ENCODE results near the gene OMP. TPM values are rescaled to one million over a fixed set of nuclear protein-coding genes. Genes with fewer than 3 reads are reported as not detected.
A peak's percentile ranks its signal among the peaks of the same experiment; 100 is the strongest.

The OMP gene
- total and polyA plus RNA-seq, 2 of the 13 experiments (the other 11 are each of a cell fraction or from before 2014, with no cell fraction given) = not detected

GRCh38 chr11:77127920-77128691, 25.5 kb downstream of the OMP start, which contains the start of gene MYO7A (continued):
- TF ChIP-seq FOXP4 (CRISPR knock-in tag; IDR thresholded peaks at IDR 0.05) (peak; percentile 53; the same call in 1 of the 2 replicates), ZNF605 (CRISPR knock-in tag; IDR thresholded peaks at IDR 0.05) (no peak), REL (CRISPR knock-in tag; conservative IDR thresholded peaks at IDR 0.05) (no peak), MIER2 (CRISPR knock-in tag; IDR thresholded peaks at IDR 0.05) (0 out of 2 replicates have a peak, but pooled peaks have one; percentile 61), ZNF556 (CRISPR knock-in tag; IDR thresholded peaks at IDR 0.05; ENCODE audit: borderline replicate concordance) (no peak), ZNF234 (CRISPR knock-in tag; conservative IDR thresholded peaks at IDR 0.05) (no peak)
- TF ChIP-seq, protein P1, sequence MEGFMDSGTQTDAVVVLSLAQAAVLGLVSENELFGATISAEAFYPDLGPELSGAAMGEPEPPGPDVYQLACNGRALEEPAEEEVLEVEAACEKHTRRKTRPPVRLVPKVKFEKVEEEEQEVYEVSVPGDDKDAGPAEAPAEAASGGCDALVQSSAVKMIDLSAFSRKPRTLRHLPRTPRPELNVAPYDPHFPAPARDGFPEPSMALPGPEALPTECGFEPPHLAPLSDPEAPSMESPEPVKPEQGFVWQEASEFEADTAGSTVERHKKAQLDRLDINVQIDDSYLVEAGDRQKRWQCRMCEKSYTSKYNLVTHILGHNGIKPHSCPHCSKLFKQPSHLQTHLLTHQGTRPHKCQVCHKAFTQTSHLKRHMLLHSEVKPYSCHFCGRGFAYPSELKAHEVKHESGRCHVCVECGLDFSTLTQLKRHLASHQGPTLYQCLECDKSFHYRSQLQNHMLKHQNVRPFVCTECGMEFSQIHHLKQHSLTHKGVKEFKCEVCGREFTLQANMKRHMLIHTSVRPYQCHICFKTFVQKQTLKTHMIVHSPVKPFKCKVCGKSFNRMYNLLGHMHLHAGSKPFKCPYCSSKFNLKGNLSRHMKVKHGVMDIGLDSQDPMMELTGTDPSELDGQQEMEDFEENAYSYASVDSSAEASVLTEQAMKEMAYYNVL (CRISPR knock-in tag; IDR thresholded peaks at IDR 0.05; ENCODE audit: borderline replicate concordance) = 0 out of 2 replicates have a peak, but pooled peaks have one; percentile 22
- TF ChIP-seq, protein P2, sequence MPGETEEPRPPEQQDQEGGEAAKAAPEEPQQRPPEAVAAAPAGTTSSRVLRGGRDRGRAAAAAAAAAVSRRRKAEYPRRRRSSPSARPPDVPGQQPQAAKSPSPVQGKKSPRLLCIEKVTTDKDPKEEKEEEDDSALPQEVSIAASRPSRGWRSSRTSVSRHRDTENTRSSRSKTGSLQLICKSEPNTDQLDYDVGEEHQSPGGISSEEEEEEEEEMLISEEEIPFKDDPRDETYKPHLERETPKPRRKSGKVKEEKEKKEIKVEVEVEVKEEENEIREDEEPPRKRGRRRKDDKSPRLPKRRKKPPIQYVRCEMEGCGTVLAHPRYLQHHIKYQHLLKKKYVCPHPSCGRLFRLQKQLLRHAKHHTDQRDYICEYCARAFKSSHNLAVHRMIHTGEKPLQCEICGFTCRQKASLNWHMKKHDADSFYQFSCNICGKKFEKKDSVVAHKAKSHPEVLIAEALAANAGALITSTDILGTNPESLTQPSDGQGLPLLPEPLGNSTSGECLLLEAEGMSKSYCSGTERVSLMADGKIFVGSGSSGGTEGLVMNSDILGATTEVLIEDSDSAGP (CRISPR knock-in tag; IDR thresholded peaks at IDR 0.05; ENCODE audit: borderline replicate concordance) = 0 out of 2 replicates have a peak, but pooled peaks have one; percentile 36
- TF ChIP-seq, protein P3, sequence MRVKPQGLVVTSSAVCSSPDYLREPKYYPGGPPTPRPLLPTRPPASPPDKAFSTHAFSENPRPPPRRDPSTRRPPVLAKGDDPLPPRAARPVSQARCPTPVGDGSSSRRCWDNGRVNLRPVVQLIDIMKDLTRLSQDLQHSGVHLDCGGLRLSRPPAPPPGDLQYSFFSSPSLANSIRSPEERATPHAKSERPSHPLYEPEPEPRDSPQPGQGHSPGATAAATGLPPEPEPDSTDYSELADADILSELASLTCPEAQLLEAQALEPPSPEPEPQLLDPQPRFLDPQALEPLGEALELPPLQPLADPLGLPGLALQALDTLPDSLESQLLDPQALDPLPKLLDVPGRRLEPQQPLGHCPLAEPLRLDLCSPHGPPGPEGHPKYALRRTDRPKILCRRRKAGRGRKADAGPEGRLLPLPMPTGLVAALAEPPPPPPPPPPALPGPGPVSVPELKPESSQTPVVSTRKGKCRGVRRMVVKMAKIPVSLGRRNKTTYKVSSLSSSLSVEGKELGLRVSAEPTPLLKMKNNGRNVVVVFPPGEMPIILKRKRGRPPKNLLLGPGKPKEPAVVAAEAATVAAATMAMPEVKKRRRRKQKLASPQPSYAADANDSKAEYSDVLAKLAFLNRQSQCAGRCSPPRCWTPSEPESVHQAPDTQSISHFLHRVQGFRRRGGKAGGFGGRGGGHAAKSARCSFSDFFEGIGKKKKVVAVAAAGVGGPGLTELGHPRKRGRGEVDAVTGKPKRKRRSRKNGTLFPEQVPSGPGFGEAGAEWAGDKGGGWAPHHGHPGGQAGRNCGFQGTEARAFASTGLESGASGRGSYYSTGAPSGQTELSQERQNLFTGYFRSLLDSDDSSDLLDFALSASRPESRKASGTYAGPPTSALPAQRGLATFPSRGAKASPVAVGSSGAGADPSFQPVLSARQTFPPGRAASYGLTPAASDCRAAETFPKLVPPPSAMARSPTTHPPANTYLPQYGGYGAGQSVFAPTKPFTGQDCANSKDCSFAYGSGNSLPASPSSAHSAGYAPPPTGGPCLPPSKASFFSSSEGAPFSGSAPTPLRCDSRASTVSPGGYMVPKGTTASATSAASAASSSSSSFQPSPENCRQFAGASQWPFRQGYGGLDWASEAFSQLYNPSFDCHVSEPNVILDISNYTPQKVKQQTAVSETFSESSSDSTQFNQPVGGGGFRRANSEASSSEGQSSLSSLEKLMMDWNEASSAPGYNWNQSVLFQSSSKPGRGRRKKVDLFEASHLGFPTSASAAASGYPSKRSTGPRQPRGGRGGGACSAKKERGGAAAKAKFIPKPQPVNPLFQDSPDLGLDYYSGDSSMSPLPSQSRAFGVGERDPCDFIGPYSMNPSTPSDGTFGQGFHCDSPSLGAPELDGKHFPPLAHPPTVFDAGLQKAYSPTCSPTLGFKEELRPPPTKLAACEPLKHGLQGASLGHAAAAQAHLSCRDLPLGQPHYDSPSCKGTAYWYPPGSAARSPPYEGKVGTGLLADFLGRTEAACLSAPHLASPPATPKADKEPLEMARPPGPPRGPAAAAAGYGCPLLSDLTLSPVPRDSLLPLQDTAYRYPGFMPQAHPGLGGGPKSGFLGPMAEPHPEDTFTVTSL (CRISPR knock-in tag; IDR thresholded peaks at IDR 0.05; ENCODE audit: borderline replicate concordance) = peak; percentile 50; the same call in 1 of the 2 replicates
- TF ChIP-seq, protein P4, sequence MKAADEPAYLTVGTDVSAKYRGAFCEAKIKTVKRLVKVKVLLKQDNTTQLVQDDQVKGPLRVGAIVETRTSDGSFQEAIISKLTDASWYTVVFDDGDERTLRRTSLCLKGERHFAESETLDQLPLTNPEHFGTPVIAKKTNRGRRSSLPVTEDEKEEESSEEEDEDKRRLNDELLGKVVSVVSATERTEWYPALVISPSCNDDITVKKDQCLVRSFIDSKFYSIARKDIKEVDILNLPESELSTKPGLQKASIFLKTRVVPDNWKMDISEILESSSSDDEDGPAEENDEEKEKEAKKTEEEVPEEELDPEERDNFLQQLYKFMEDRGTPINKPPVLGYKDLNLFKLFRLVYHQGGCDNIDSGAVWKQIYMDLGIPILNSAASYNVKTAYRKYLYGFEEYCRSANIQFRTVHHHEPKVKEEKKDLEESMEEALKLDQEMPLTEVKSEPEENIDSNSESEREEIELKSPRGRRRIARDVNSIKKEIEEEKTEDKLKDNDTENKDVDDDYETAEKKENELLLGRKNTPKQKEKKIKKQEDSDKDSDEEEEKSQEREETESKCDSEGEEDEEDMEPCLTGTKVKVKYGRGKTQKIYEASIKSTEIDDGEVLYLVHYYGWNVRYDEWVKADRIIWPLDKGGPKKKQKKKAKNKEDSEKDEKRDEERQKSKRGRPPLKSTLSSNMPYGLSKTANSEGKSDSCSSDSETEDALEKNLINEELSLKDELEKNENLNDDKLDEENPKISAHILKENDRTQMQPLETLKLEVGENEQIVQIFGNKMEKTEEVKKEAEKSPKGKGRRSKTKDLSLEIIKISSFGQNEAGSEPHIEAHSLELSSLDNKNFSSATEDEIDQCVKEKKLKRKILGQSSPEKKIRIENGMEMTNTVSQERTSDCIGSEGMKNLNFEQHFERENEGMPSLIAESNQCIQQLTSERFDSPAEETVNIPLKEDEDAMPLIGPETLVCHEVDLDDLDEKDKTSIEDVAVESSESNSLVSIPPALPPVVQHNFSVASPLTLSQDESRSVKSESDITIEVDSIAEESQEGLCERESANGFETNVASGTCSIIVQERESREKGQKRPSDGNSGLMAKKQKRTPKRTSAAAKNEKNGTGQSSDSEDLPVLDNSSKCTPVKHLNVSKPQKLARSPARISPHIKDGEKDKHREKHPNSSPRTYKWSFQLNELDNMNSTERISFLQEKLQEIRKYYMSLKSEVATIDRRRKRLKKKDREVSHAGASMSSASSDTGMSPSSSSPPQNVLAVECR (CRISPR knock-in tag; IDR thresholded peaks at IDR 0.05; ENCODE audit: borderline replicate concordance) = peak; percentile 45

Data from HepG2 (cell line).